ENCODE data around the gene PRR33.

GRCh38 chr11:1871531-1871930, 20.2 kb downstream of the PRR33 start:
- no peak for TF ChIP-seq CTCF (IDR thresholded peaks at IDR 0.05)
- TF ChIP-seq REST (IDR thresholded peaks at IDR 0.05; ENCODE audit: insufficient read depth in 1 of 2, low read depth in 2 of 2, low read length in 1 of 2) = no peak

Data from Panc1 (cell line).